Aorta (tissue), 5 donors: Measurements from ENCODE around the gene PRTFDC1. TPM values are rescaled to one million over a fixed set of nuclear protein-coding genes. Genes with fewer than 3 reads are reported as not detected.

Source experiments
- ATAC-seq: fragments of 200-7000 bp; cut with Tn5 transposase; one replicate; pipeline ENCODE4 v1.9.1; 2022; ENCODE audit warnings: moderate library complexity; ENCODE audit not compliant: low FRiP score
- DNase-seq, 2 donors: peaks; one replicate each; pipeline ENCODE4 v3.0.0-alpha.2; 2020
- H3K27ac ChIP-seq, 2 donors: one replicate each; pipeline ENCODE4 v1.5.1; 2013; ENCODE audit warnings: low read length in 2 of 2, mild to moderate bottlenecking in 2 of 2, moderate library complexity in 2 of 2, control low read depth in 1 of 2, inconsistent platforms in 1 of 2, low read depth in 1 of 2
- H3K27me3 ChIP-seq, 2 donors: one replicate each; pipeline ENCODE4 v1.6.1; 2013; ENCODE audit warnings: control low read depth in 1 of 2, low read length in 1 of 2, mild to moderate bottlenecking in 1 of 2, moderate library complexity in 1 of 2; ENCODE audit not compliant: insufficient read depth in 2 of 2, control insufficient read depth in 1 of 2
- H3K36me3 ChIP-seq, 2 donors: one replicate each; pipeline ENCODE4 v1.6.1; 2013; ENCODE audit warnings: control low read depth in 1 of 2, low read length in 1 of 2, mild to moderate bottlenecking in 1 of 2; ENCODE audit not compliant: insufficient read depth in 2 of 2, control insufficient read depth in 1 of 2
- H3K4me1 ChIP-seq, 2 donors: one replicate each; pipeline ENCODE4 v1.6.1; 2013; ENCODE audit warnings: low read length in 2 of 2, control low read depth in 1 of 2, mild to moderate bottlenecking in 1 of 2, moderate library complexity in 1 of 2; ENCODE audit not compliant: insufficient read depth in 2 of 2, control insufficient read depth in 1 of 2
- H3K4me3 ChIP-seq, 2 donors: one replicate each; pipeline ENCODE4 v1.5.1; 2013; ENCODE audit warnings: low read length in 2 of 2, control low read depth in 1 of 2, mild to moderate bottlenecking in 1 of 2
- H3K9me3 ChIP-seq: one replicate; pipeline ENCODE4 v1.6.1; 2013; ENCODE audit warnings: mild to moderate bottlenecking, low read length; ENCODE audit not compliant: control insufficient read depth
- WGBS, 2 donors: extraction: QIAGEN DNeasy Blood & Tissue Kit; methylation state at CpG; one replicate each; pipeline ENCODE4 v1.1.7; 2013; 5-methylcytosine and 5-hydroxymethylcytosine counted together
- intact Hi-C, 2 donors: fragments of 100-400 bp; cut with DNase I; formaldehyde crosslinking; loops; one replicate each; pipeline versions ENCODE4 v1.14.2 to v1.15.0; 2022
- polyA plus RNA-seq, 2 donors: library from polyadenylated mRNA; stranded (reverse); fragments of 200-250 nt; gene quantifications; one replicate each; pipeline ENCODE4 v1.2.3, GENCODE V29; 2013
- total RNA-seq, 2 donors: library from RNA; stranded (reverse); fragmentation: NEBNext Ultra II Directional; extraction: Animal tissue kit (Norgen Biotek cat#: 25700); gene quantifications; one replicate each; pipeline ENCODE4 v1.2.1, GENCODE V29; 2021
- donor health status: healthy with polysubstance abuse.
- donor health status: Bipolar disorder and iron deficiency.
- donor health status: DM: no; HTN: no; CAD: no.
- donor health status: DM: no; HTN: no; CAD: no.
- donor health status: DM: yes; HTN: yes; CAD: no.

Gene PRTFDC1
- total and polyA plus RNA-seq, 4 donors: 3.1 to 15.7 (median 11.8) TPM

GRCh38 chr10:24899571-24899970 lies 52.8 kb downstream of the PRTFDC1 start:
- Histone ChIP-seq H3K4me3 (no peak overlapping the region), H3K4me1 (peaks cover 0 to 4% of the 10 kb centered on the region in 2 donors), H3K27ac (no peak overlapping the region), H3K27me3 (no peaks in the 10 kb centered on the region), H3K9me3 (no peaks in the 10 kb centered on the region), H3K36me3 (no peaks in the 10 kb centered on the region)
- DNase-seq: no peak
- 85 to 90% methylated on average over 2 of the region's 2 CpGs for WGBS, 2 donors
- intact Hi-C loops: no loop called here
- ATAC-seq: no peak

- no peak for ATAC-seq
- Histone ChIP-seq H3K4me3 (no peak overlapping the region), H3K27me3 (no peaks in the 10 kb centered on the region), H3K4me1 (peaks cover 0 to 4% of the 10 kb centered on the region in 2 donors), H3K36me3 (no peaks in the 10 kb centered on the region), H3K9me3 (no peaks in the 10 kb centered on the region), H3K27ac (no peak overlapping the region)
- intact Hi-C loops: no loop called here
- 92 to 100% methylated on average over 2 of the region's 2 CpGs for WGBS, 2 donors
- no peak for DNase-seq
Measured at GRCh38 chr10:24898501-24898900, 53.9 kb downstream of the PRTFDC1 start.

- peaks cover 0 to 4% of the 10 kb centered on the region in 2 donors for H3K4me1 ChIP-seq
- ATAC-seq (no peak), DNase-seq (no peak)
- H3K9me3 ChIP-seq: no peaks in the 10 kb centered on the region
- H3K27ac ChIP-seq: no peak overlapping the region
- intact Hi-C loops: no loop called here
- no peaks in the 10 kb centered on the region for H3K36me3 ChIP-seq
- no peak overlapping the region for H3K4me3 ChIP-seq
- no peaks in the 10 kb centered on the region for H3K27me3 ChIP-seq
- WGBS, 2 donors: 52 to 54% methylated on average over 4 of the region's 4 CpGs
Measured at GRCh38 chr10:24897326-24897926, 55.0 kb downstream of the PRTFDC1 start.

GRCh38 chr10:24894728-24895127 lies 57.7 kb downstream of the PRTFDC1 start:
- WGBS, 2 donors: 88 to 94% methylated on average over 8 of the region's 8 CpGs
- H3K27ac ChIP-seq: no peak overlapping the region
- intact Hi-C loops: no loop called here
- DNase-seq (no peak), ATAC-seq (no peak)
- H3K9me3 ChIP-seq: no peaks in the 10 kb centered on the region
- no peaks in the 10 kb centered on the region for H3K36me3 ChIP-seq
- H3K27me3 ChIP-seq: no peaks in the 10 kb centered on the region
- no peaks in the 10 kb centered on the region for H3K4me1 ChIP-seq
- no peak overlapping the region for H3K4me3 ChIP-seq

GRCh38 chr10:24894309-24894708 lies 58.1 kb downstream of the PRTFDC1 start:
- H3K27me3 ChIP-seq: no peaks in the 10 kb centered on the region
- ATAC-seq (peak; percentile 59), DNase-seq (peak in 1 of 2 donors; percentile 67)
- intact Hi-C loops: no loop called here
- no peaks in the 10 kb centered on the region for H3K9me3 ChIP-seq
- H3K27ac ChIP-seq: no peak overlapping the region
- H3K36me3 ChIP-seq: no peaks in the 10 kb centered on the region
- no peaks in the 10 kb centered on the region for H3K4me1 ChIP-seq
- H3K4me3 ChIP-seq: no peak overlapping the region
- 58 to 74% methylated on average over 5 of the region's 5 CpGs for WGBS, 2 donors

- Histone ChIP-seq H3K4me3 (no peak overlapping the region), H3K4me1 (no peaks in the 10 kb centered on the region), H3K27me3 (no peaks in the 10 kb centered on the region), H3K27ac (no peak overlapping the region), H3K36me3 (no peaks in the 10 kb centered on the region), H3K9me3 (no peaks in the 10 kb centered on the region)
- 94 to 95% methylated on average over 2 of the region's 2 CpGs for WGBS, 2 donors
- no peak for DNase-seq
- intact Hi-C loops: no loop called here
- ATAC-seq: no peak
Measured at GRCh38 chr10:24893127-24893526, 59.3 kb downstream of the PRTFDC1 start.

- DNase-seq: no peak
- no peaks in the 10 kb centered on the region for H3K9me3 ChIP-seq
- no peak for ATAC-seq
- H3K36me3 ChIP-seq: no peaks in the 10 kb centered on the region
- H3K4me1 ChIP-seq: no peaks in the 10 kb centered on the region
- H3K4me3 ChIP-seq: no peak overlapping the region
- H3K27me3 ChIP-seq: no peaks in the 10 kb centered on the region
- intact Hi-C loops: no loop called here
- H3K27ac ChIP-seq: no peak overlapping the region
- 95 to 98% methylated on average over 1 of the region's 1 CpG for WGBS, 2 donors
Measured at GRCh38 chr10:24891823-24892222, 60.6 kb downstream of the PRTFDC1 start.

- no peaks in the 10 kb centered on the region for H3K9me3 ChIP-seq
- intact Hi-C loops: no loop called here
- H3K4me3 ChIP-seq: no peak overlapping the region
- 37 to 38% methylated on average over 1 of the region's 1 CpG for WGBS, 2 donors
- DNase-seq: no peak
- H3K27ac ChIP-seq: no peak overlapping the region
- H3K4me1 ChIP-seq: no peaks in the 10 kb centered on the region
- H3K36me3 ChIP-seq: no peaks in the 10 kb centered on the region
- H3K27me3 ChIP-seq: no peaks in the 10 kb centered on the region
- no peak for ATAC-seq
Measured at GRCh38 chr10:24889639-24890038, 62.8 kb downstream of the PRTFDC1 start.

GRCh38 chr10:24887855-24888231 lies 64.6 kb downstream of the PRTFDC1 start:
- H3K4me1 ChIP-seq: no peaks in the 10 kb centered on the region

More at GRCh38 chr10:24887855-24888231, 64.6 kb downstream of the PRTFDC1 start:
- Histone ChIP-seq H3K9me3 (no peaks in the 10 kb centered on the region), H3K27me3 (no peaks in the 10 kb centered on the region), H3K4me3 (no peak overlapping the region), H3K36me3 (no peaks in the 10 kb centered on the region), H3K27ac (no peak overlapping the region)
- WGBS, 2 donors: 96 to 98% methylated on average over 2 of the region's 2 CpGs
- intact Hi-C loops: no loop called here
- no peak for ATAC-seq
- no peak for DNase-seq
